ENCODE results near the gene PEX14.
A peak's percentile ranks its signal among the peaks of the same experiment; 100 is the strongest.

The PEX14 gene

GRCh38 chr1:10667861-10668761, 193.4 kb downstream of the PEX14 start:
- DNase-seq (ENCODE audit: low spot score) = peak; percentile 66

DNA sequence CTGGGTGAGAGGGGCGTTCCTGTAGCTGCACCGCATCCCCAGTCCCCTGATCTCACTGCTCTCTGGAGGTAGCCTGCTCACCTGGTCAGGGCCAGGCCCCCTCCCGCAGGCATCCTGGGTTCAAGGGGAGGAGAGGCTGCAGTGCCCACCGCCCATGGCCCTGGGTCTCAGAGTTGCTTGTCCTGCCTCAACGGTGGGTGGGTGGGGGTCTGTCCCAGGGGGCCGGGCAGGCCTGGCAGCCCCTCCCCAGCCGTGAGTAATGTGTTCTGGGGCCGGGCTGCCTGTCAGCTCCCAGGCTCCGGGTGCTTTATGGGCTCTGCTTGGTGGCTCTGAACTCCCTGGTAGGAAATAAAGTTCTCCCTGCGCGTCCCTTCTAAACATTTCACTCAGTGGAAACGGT, 194.8 kb downstream of the PEX14 start:
- DNase-seq (ENCODE audit: low spot score) = no peak

DNA sequence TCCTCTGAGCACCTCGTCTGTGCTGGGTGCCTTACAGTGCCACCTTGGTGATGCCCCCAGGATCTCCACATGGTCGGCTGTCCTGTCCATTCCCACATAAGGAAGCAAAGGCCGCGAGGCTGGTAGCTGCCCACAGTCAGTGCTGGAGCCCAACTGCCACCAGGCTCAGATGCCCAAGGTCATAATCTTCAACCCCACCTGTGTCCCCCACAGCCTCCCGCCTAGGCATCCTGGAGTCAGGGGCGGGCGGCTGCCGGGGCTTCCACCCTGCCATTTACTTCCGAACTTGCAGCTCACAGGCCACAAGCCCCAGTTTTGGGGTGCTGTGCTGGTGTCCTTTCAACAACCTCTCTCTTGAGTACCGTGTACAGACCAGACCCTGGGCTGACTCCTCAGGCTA, 195.4 kb downstream of the PEX14 start:
- DNase-seq (ENCODE audit: low spot score) = no peak

DNA sequence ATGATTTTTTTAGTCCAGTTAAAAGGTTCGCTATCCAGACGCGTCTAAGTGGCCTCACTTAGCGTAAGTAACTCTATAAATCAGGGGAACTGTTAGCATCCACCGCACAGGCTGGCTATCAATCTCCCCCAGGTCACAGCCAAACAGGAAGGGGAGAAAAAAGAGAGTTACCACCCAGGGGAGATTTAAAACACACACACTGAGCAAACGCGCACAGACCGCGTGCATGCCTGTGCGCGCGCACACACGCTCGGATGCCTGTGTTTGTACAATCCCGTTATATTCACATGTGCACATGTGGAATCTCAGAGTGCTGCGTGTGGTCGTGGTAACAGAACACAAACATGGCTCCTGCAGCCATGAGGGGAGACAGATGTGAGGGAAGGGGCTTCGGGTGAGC, 196.3 kb downstream of the PEX14 start:
- DNase-seq (ENCODE audit: low spot score) = no peak

DNA sequence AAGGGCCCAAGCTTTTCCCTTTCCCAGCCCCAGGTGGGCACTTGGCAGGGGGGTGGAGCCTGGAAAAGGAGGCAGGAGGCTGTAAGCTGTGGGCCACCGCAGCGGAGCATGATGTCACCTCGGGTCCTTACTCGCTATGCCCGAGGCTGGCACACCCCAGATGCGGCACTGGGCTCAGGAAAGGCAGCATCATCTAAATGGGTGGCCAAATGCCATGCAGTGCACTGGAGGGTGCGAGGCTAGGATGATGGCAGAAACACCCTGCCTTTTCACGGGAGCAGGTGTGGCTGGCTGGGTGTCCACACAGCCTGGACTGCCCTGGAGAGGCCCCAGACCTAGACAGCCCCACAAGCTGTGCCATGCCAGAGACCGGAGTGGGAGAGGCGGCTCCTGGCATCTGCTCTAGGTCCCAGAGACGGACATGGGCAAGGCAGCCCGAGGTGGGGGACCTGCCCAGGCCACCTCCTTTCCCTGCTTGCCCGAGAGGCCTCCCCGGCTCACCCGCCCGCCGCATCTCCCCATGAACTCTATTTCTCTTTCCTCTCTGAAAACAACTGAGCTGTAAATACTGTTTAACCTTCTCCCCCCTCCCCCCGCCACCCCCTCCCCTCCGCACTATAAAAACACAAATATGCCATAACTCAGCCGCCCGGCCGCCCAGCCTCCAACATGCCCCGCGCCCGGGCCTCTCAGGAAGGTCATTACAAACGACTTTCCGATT, 197.0 kb downstream of the PEX14 start:
- DNase-seq (ENCODE audit: low spot score) = no peak

DNA sequence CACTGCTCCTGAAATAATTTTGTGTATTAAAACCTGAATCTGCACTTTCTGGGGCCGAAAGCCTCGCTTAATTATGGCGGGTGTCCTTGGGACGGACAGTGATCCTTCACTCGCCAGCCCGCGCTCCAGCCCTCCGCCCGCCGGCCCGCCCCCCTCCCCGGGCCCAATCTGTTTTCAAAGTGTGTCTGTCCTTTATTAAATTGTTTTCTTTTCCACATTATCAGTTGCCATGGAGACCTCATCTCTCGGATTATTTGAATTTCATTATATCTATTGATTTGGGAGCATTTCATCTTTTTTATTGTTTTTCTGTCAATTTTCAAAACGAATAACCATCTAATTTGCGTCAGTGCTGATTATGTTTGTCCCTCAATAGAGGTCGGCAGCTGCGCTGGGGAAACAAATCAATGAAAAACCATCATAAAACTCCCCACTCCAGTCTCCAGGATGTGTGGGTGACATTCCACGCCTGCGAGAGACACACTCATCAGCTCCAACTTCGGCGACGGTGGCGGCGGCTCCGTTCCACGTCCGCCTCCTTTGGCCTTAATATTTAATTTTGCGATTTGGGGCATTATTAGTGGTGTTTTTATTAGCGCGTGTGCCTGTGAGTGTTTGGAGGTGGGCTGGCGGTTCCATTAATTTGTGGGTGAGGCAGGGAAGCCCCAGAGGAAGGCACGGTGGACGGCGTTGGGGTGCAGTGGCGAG, 197.7 kb downstream of the PEX14 start:
- no peak for DNase-seq (ENCODE audit: low spot score)

DNA sequence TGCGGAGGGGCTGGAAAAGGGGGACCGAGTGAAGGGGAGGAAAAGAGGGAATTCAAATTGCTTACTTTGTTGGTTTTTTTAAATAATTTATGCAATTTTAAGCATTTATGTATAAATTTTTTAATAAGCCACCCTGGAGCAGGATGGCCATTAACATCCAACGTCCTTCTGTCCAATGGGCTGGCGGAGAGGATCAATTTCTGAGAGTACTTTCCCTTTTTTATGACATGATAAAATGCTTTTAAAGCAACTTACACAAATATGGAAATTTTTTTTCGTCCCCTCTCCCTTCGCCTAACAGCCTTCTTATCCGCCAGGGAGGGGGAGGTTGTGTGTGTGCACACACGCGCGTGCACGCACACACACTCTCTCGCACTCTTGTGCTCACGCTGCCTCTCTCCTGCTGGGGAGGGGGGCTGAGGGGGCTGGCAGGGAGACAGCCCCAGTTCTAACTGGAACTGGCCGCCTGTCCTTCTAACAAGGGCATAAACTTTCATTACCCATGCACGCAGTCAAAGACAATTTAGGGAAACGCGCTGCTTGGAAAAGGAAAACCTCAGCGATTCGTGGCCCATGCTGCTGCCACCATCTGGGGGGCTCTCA, 198.5 kb downstream of the PEX14 start:
- no peak for DNase-seq (ENCODE audit: low spot score)

DNA sequence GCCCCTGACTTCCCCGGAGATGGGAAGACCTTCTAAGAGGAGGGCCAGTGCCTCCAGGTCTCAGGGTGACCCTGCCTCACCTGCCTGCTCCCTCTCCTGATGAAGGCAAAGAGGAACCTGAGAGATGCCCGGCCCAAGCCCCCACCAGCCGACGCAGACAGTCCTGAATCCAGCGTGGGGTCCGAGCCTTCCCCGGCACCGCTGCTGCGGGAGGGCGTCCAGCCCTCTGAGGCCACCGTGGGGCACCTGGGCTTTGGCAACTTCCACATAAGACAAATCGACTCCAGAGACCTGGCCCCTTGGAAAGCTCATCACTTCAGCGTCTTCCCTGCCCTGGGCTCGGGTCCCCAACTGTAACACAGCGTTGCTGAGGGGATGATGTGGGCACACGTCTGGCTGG, 199.5 kb downstream of the PEX14 start:
- DNase-seq (ENCODE audit: low spot score) = no peak

GRCh38 chr1:10674700-10675609, 200.2 kb downstream of the PEX14 start:
- no peak for DNase-seq (ENCODE audit: low spot score)

DNA sequence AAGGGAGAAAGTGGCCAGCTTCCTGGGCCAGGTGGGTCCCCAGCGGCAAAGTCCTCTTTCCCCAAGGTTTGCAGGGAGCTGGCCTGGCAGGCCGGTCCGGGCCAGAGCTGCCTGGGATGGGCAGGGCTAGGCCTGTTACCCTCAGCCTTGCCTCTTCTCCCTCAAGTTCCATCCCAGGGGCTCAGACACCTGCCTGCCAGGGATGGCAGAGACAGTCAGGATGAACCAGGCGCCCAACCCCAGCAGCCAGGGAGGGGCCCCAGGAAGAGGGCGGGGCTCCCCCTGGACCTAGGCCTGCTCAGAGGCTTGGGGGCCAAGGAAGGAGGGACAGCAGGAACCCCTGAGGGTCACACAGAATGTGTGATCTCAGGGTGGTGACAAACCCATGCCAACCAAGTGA, 201.1 kb downstream of the PEX14 start:
- DNase-seq (ENCODE audit: low spot score) = no peak

GRCh38 chr1:10676963-10677362, 202.2 kb downstream of the PEX14 start:
- DNase-seq (ENCODE audit: low spot score) = no peak

GRCh38 chr1:10677491-10678391, 203.0 kb downstream of the PEX14 start:
- DNase-seq (ENCODE audit: low spot score) = no peak

- DNase-seq (ENCODE audit: low spot score) = no peak
These were observed 203.7 kb downstream of the PEX14 start for GRCh38 chr1:10678402-10678801.

- no peak for DNase-seq (ENCODE audit: low spot score)
These were observed 204.1 kb downstream of the PEX14 start for GRCh38 chr1:10678852-10679251.

GRCh38 chr1:10679496-10680220, 204.9 kb downstream of the PEX14 start:
- peak; percentile 88 for DNase-seq (ENCODE audit: low spot score)
